IPS-18c (cell line): ENCODE measurements around the gene FCAR.
"Not testable (repeated sequence)": the region's sequence is repeated elsewhere in the genome, so short reads cannot be mapped to it uniquely, and the experiment has no call there.

Experiments
- H3K4me3 ChIP-seq: 2 replicates; pipeline ENCODE4 v1.7.0; 2013; ENCODE audit warnings: low read depth, mild to moderate bottlenecking, low read length, moderate library complexity; ENCODE audit not compliant: insufficient read depth
- H3K9me3 ChIP-seq: one replicate; pipeline ENCODE4 v1.6.1; 2013; ENCODE audit warnings: mild to moderate bottlenecking, low read length, moderate library complexity; ENCODE audit not compliant: control insufficient read depth, insufficient read depth

Gene FCAR

DNA sequence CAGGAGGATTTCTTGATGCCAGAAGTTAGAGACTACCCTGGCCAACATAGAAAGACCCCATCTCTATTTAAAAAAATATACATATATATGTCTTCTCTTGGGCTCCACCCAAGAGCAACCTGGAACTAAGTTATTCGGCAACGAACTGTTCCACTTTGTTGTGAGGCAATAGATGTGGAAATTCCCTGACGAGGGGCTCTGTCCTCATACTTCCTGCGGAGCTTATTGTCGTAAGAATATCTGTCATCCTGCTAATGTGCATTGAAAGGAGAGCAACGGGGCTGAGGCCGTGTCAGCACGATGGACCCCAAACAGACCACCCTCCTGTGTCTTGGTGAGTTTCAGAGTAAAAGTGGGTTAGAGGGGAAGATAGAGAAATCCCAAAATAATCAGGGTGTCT is at the start of gene FCAR:
FCAR (plus strand) TSS at position 246 of the 400 bp plus-strand sequence; CDS start at position 301, 55 bp downstream.
- no peaks in the 10 kb centered on the region for H3K9me3 ChIP-seq
- no peak within 1 kb of the TSS for H3K4me3 ChIP-seq

DNA sequence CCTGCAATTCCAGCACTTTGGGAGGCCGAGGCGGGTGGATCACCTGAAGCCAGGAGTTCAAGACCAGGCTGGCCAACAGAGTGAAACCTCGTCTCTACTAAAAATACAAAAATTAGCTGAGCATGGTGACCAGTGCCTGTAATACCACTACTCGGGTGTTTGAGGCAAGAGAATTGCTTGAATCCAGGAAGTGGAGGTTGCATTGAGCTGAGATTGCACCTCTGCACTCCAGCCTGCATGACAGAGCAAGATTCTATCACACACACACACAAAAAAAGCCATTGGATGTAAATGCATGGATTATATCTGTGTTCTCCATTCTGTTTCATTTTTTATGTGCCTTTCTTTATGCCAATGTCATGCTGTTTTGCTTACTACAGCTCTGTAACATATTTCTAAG is 49.6 kb upstream of the FCAR start:
- not testable (repeated sequence) for H3K4me3 ChIP-seq, H3K9me3 ChIP-seq

DNA sequence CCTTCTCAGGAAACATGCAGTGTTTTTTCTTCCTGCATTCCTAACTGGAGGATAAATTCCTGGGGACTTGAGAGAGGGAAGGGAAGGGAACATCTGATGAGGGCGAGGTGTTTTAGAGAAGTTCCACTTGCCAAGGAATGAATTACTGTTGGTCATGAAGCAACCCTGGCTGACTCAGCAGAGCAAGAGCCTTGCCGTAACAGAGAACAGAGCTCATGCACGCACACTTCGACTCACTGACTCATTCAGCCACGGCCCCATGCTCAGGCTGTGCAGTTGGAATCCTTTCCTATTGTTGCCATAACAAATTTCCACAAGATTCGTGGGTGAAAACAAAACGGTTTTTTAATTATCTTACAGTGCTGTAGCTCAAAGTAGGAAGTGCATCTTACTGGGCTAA is 48.7 kb upstream of the FCAR start:
- H3K9me3 ChIP-seq, H3K4me3 ChIP-seq: not testable (repeated sequence)

DNA sequence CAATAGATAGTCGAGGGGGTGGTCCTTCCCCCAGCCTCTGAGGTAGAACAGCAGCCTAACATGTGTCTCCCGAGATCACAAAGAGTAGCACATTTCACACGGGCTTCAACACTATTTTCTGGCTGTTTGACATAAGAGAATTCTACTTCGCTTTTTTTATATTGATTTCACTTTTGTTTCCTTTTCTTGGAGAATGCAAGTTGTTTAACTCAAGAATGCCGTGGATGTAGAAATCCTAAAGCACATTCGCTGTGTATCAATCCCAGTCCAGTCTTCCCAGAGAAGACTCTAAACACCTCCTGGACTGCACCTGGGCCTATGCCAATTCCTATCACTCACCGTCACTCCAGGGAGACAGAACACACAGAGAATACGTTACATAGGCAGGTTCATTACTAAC is 46.0 kb upstream of the FCAR start:
- not testable (repeated sequence) for H3K9me3 ChIP-seq, H3K4me3 ChIP-seq

DNA sequence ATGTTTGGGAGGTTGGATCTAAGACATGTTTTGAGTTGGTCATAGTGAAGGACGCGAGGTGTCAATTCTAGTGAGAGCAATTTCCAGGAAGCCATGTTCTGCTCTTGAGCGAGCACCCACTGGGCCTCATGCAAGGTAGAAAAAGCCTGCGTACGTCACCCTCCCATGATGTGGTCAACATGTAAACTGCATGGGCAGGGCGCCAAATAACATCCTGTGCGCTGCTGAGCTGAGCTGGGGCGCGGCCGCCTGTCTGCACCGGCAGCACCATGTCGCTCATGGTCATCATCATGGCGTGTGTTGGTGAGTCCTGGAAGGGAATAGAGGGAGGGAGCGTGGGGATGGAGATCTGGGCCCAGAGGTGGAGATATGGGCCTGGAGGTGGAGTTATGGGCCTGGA is 41.5 kb upstream of the FCAR start, which contains the start of gene KIR2DS4:
KIR2DS4 (plus strand) TSS at position 181 of the 400 bp plus-strand sequence.
- not testable (repeated sequence) for H3K4me3 ChIP-seq
- peaks cover 12% of the 10 kb centered on the region for H3K9me3 ChIP-seq

DNA sequence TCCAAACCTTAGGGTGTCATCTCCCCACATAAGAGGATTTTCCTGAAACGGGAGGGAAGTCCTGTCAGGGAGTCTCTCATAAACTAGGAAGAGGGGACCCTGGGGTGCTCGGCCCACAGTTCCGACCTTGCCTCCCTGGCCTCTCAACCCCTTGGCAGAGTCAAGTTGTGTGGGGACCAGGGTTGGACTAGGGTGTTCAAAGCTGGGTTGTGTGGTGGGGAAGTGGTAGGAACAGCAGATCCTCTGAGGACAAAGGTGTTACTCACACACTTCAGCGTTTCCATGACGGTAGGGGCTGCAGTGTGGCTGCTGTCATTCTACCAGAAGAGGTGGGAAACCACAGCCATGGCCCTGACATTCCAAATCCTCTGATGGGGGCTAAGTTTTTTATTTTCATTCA is 38.9 kb upstream of the FCAR start:
- H3K4me3 ChIP-seq, result not testable (repeated sequence)
- peaks cover 12% of the 10 kb centered on the region for H3K9me3 ChIP-seq

DNA sequence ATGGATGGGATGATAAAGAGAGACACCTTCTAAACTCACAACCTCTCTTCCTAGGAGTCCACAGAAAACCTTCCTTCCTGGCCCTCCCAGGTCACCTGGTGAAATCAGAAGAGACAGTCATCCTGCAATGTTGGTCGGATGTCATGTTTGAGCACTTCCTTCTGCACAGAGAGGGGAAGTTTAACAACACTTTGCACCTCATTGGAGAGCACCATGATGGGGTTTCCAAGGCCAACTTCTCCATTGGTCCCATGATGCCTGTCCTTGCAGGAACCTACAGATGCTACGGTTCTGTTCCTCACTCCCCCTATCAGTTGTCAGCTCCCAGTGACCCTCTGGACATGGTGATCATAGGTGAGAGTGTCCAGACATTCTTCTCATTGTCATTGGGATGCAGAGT is 36.5 kb upstream of the FCAR start:
- peaks cover 10% of the 10 kb centered on the region for H3K9me3 ChIP-seq

DNA sequence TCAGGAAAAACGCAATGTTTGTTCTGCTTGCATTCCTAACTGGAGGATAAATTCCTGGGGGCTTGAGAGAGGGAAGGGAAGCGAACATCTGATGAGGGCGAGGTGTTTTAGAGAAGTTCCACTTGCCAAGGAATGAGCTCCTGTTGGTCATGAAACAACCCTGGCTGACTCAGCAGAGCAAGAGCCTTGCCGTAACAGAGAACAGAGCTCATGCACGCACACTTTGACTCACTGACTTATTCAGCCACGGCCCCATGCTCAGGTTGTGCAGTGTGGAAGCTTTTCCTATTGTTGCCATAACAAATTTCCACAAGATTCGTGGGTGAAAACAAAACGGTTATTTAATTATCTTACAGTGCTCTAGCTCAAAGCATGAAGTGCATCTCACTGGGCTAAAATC is 30.9 kb upstream of the FCAR start:
- not testable (repeated sequence) for H3K4me3 ChIP-seq, H3K9me3 ChIP-seq

More for the DNA sequence above, 36.5 kb upstream of the FCAR start:
- H3K4me3 ChIP-seq, result not testable (repeated sequence)

DNA sequence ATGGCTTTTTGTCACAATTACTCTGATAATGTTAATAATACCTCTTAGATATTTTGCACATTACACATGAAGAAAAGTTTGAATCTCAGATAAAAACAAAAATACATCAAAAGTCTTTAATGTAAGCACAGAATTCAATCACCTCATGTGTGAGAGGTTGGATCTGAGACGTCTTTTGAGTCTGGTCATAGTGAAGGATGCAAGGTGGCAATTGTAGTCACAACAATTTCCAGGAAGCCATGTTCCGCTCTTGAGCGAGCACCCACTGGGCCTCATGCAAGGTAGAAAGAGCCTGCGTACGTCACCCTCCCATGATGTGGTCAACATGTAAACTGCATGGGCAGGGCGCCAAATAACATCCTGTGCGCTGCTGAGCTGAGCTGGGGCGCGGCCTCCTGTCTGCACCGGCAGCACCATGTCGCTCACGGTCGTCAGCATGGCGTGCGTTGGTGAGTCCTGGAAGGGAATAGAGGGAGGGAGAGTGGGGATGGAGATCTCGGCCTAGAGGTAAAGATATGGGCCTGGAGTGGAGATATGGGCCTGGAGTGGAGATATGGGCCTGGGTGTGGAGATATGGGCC is 23.9 kb upstream of the FCAR start, which contains the start of gene KIR3DL2:
KIR3DL2 (plus strand) TSS at position 383 of the 580 bp plus-strand sequence; CDS start at position 416, 33 bp downstream.
- H3K4me3 ChIP-seq, H3K9me3 ChIP-seq: not testable (repeated sequence)

DNA sequence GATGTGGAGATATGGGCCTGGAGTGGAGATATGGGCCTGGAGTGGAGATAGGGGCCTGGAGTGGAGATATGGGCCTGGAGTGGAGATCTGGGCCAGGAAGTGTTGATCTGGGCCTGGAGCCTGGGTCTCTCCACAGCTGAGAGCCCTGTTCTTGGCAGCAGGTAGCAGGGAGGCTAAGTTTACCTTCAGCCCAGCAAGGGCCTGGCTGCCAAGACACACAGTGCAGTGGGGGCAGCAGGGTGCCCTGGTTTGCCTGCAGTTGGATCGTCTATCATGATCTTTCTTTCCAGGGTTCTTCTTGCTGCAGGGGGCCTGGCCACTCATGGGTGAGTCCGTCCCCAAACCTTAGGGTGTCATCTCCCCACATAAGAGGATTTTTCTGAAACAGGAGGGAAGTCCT is 23.1 kb upstream of the FCAR start:
- H3K4me3 ChIP-seq, result no peak overlapping the region
- peaks cover 9% of the 10 kb centered on the region for H3K9me3 ChIP-seq

DNA sequence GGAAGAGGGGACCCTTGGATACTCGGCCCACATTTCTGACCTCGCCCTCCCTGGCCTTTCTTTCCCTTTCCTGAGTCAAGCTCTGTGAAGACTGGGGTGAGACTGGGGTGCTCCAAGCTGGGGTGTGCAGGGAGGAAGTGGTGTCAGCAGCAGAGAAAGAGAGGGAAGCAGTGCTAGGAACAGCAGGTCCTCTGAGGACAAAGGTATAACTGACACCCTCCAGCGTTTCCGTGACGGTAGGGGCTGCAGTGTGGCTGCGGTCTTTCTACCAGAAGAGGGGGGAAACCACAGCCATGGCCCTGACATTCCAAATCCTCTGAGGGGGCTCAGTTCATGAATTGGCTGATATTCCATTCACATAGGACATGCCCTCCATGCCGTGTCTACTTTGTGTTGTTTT is 22.7 kb upstream of the FCAR start:
- peaks cover 9% of the 10 kb centered on the region for H3K9me3 ChIP-seq
- no peak overlapping the region for H3K4me3 ChIP-seq

DNA sequence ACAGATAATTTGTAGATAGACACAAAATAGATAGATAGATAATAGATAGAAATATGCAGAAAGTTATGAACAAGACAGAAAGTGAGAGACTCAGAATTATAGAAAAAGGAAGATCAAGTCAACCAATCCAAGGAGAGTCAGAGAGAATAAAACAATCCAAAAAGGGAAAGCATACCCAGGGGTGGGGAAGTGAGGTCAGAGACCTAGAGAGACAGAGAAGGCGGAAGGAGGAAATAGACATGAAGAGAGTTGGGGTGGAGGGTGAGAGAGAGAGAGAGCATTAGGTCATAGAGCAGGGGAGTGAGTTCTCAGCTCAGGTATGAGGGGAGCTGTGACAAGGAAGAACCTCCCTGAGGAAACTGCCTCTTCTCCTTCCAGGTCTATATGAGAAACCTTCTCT is 18.8 kb upstream of the FCAR start:
- H3K9me3 ChIP-seq, H3K4me3 ChIP-seq: not testable (repeated sequence)

DNA sequence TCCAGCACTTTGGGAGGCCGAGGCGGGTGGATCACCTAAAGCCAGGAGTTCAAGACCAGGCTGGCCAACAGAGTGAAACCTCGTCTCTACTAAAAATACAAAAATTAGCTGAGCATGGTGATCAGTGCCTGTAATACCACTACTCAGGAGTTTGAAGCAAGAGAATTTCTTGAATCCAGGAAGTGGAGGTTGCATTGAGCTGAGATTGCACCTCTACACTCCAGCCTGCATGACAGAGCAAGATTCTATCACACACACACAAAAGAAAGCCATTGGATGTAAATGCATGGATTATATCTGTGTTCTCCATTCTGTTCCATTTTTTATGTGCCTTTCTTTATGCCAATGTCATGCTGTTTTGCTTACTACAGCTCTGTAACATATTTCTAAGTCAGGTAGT is 15.6 kb upstream of the FCAR start:
- not testable (repeated sequence) for H3K4me3 ChIP-seq, H3K9me3 ChIP-seq

DNA sequence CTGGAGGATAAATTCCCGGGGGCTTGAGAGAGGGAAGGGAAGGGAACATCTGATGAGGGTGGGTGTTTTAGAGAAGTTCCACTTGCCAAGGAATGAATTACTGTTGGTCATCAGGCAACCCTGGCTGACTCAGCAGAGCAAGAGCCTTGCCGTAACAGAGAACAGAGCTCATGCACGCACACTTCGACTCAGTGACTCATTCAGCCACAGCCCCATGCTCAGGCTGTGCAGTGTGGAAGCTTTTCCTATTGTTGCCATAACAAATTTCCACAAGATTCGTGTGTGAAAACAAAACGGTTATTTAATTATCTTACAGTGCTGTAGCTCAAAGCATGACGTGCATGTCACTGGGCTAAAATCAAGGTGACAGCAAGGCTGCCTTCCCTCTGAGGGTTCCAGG is 14.6 kb upstream of the FCAR start:
- H3K9me3 ChIP-seq, H3K4me3 ChIP-seq: not testable (repeated sequence)

DNA sequence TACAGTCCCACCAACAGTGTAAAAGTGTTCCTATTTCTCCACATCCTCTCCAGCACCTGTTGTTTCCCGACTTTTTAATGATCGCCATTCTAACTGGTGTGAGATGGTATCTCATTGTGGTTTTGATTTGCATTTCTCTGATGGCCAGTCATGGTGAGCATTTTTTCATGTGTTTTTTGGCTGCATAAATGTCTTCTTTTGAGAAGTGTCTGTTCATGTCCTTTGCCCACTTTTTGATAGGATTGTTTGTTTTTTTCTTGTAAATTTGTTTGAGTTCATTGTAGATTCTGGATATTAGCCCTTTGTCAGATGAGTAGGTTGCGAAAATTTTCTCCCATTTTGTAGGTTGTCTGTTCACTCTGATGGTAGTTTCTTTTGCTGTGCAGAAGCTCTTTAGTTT is 10.6 kb upstream of the FCAR start:
- H3K4me3 ChIP-seq, H3K9me3 ChIP-seq: not testable (repeated sequence)

DNA sequence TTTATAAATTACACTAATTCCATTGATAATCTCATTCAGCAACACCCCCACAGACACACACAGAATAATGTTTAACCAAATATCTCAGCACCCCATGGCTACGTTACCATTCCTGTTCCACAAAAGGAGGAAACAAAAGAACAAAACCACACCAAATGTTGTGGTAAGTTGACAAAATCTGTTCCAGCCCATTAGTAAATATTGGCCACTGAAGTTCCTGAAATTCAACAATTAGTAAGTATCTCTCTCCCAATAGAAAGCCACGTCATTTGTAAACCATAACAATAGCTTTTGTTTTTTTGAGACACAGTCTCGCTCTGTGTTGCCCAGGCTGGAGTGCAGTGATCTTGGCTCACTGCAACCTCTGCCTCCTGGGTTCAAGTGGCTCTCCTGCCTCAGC is 2.3 kb upstream of the FCAR start:
- H3K9me3 ChIP-seq, result no peaks in the 10 kb centered on the region
- H3K4me3 ChIP-seq, result no peak overlapping the region

DNA sequence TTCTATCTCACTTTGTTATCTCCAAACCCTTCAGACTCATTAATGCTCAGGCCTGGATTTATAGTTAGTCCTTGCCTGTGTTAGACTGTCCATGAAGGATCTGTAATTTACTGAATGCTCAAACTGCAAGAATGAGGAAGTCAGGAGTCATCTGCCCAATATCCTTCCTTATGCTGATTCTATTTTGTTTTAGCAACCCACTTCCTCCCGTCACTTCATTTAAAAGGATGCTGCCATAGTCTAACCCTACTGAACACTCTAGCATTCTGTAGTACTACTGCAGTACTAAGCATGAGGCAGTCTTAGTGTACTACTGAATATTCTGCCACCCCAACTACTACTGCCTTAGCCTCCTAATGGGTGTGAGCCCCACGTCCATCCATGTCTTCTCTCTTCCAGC is 1.5 kb downstream of the FCAR start:
- no peaks in the 10 kb centered on the region for H3K9me3 ChIP-seq
- H3K4me3 ChIP-seq, result no peak overlapping the region

DNA sequence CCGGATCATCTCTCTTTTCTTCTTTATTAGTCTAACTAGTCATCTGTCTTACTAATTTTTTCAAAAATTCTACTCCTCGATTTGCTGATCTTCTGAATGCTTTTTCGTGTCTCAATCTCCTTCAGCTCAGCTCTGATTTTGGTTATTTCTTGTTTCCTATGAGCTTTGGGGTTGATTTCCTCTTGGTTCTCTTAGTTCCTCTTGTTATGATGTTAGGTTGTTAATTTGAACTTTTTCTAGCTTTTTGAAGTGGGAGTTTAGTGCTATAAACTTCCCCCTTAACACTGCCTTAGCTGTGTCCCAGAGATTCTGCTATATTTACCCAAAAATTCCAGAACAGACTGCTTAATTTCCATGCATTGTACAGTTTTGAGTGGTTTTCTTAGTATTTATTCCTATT is 3.4 kb downstream of the FCAR start:
- no peak overlapping the region for H3K4me3 ChIP-seq
- no peaks in the 10 kb centered on the region for H3K9me3 ChIP-seq

DNA sequence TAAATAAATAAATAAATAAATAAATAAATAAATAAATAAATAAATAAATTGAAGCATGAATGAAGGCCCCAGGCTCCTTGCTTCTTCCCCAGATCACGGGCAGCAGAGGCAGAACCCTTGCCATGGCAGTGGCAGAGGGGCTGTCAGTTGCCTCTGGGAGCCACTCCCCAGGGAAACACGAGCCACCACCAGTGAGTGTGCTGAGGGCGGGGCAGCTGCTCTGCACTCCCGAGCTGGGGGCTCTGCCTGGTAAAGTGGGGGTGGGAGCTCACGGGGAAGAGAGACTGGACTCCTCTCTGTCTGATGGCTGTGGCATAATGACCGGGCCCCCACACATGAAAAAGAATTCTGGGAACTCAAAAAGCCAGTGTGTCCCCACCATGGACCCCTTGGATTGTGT is 7.8 kb downstream of the FCAR start:
- no peak overlapping the region for H3K4me3 ChIP-seq
- no peaks in the 10 kb centered on the region for H3K9me3 ChIP-seq
